Neural cell (in vitro differentiated cells): Measurements from ENCODE around the gene CYB5R3.
"Not testable (repeated sequence)": the region's sequence is repeated elsewhere in the genome, so short reads cannot be mapped to it uniquely, and the experiment has no call there.

Source experiments
- CTCF ChIP-seq: fragments of 450-650 bp; IDR thresholded peaks from 2 replicates; pipeline ENCODE4 v1.5.1; 2014; ENCODE audit warnings: antibody characterized with exemption, mild to moderate bottlenecking, moderate library complexity; ENCODE audit not compliant: poor library complexity, severe bottlenecking
- POLR2AphosphoS5 ChIP-seq: IDR thresholded peaks from 2 replicates; pipeline ENCODE4 v1.6.1; 2012
- TAF1 ChIP-seq: IDR thresholded peaks from 2 replicates; pipeline ENCODE4 v1.6.1; 2012; ENCODE audit warnings: low read depth

GRCh38 chr22:42577141-42577540 lies 72.1 kb downstream of the CYB5R3 start:
- not testable (repeated sequence) for TF ChIP-seq POLR2AphosphoS5, CTCF, TAF1
